ENCODE measurements around the gene KRTAP10-1.

- TF ChIP-seq EP300 (IDR thresholded peaks at IDR 0.05): no peak
- TF ChIP-seq CTCF (IDR thresholded peaks at IDR 0.05): no peak
- no peak for TF ChIP-seq RNF2 (IDR thresholded peaks at IDR 0.05; ENCODE audit: borderline replicate concordance, low read depth)
- TF ChIP-seq JUN (IDR thresholded peaks at IDR 0.05): no peak
These were observed 12.1 kb upstream of the KRTAP10-1 start for GRCh38 chr21:44552136-44552535.

Measured in A549 (cell line).